OCI-M1 (cell line): ENCODE data around the gene CBLN3.

Source experiments
- DNase-seq: peaks from one replicate; lab custom pipeline; 2025; lab: John Stamatoyannopoulos, UW

CBLN3 gene

DNA sequence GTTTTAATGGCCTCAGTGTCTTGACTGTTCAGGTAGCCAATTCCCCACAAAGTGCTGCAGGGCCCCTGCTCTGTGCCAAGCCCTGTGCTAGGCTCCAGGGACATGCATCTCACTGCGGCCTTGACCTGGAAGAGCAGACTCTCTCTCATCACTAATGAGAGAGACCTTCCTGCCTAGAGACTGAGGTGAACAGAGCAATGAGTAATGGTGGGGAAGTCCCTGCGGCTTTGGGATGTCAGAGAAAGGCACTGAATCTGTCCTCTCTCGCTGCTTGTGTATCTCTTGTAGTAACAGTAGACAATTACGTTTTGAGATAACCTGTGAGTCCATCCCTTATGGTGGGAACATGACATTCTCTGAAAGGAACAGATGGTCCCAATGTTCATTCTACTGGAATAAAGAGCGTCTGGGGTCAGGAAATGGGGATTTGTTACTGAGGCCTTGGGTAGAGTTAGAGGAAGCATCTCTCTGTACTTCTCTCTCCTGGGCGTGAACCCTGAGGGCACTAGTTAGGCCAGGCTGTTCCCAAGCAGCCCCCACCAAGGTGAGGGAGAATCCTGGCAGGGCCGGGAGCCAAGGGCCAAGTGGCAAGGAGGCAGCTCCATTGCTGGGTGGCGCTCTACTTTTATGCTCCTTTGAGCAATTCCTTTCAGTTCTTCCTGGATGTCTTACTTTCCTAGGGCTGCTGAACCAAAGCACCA is 48.0 kb downstream of the CBLN3 start:
- no peak for DNase-seq

DNA sequence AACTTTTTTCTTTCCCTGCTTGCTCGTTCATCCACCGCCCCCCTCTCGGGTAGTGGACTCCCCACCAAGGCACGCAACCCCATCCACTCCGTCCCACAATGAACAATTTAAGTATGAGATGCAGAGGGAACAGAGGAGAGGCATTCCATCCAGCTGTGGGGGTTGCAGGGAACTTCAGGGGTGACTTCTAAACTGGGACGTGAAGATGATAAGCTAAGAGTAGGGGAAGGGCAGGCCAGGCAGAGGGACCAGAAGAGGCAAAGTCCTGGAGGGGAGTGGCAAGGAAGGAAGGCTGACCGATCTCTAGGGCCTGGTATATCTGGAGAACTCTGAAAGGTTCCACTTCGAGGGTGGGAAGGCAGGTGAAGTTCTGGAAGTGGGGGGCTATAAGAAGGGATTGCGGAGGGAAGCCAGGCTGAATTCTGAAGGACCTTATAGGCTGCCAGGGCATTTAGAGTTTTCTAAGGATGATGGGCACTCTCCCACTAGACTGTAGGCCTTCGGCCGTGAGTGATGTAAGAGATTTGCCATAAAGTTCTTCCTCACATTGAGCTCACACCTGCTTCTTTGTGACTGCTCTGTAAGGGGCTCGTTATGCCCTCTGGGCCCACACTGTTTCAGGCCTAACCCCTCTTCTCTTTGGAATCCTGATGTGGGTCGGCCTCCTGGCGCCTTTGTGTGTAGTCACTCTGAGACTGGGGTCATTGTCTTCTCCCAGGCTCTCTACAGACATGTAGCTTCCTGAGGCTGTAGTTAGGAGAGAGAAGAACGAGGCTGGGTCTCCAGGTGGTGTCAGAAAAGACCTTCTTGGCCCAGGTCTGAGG is 49.3 kb downstream of the CBLN3 start:
- DNase-seq = no peak

DNA sequence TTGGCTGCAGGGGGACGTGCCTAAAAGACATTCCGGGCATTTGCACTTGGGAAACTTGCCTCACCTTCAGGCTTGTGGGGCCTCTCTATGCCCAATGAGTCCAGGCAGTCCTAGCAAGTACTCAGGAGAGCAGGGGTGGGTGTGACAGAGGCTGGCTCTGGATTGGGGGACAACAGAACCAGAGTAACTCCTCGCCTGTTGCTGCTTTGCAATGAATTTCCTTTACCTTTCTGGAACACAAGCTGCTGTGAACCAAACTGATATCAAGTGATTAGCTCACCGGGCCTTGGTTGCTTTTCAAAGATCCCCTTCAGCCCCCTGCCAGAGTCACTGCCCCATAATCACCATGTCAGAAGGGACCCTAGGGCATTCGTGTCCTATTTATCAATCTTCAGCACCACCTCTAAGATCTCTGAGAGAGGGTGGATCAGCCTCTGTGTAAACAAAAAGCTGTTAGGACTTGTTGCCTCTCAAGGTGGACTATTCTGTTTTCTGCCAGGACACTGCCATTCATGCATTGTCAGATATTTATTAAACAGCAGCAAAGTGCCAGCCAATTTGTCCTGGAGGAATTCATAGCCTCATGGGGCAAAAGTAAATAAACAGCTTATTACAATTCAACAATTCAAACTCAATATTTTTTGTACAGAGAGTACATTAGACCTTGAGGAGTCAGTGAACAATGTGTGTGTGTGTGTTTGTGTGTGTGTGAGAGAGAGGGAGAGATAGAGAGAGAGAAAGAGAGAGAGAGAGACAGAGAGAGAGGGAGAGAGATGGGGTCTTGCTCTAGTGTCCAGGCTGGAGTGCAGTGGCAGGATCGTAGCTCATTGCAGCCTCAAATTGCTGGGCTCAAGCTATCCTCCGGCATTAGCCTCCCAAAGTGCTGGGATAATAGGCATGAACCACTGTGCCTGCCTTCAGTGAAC is 50.2 kb downstream of the CBLN3 start:
- no peak for DNase-seq

DNA sequence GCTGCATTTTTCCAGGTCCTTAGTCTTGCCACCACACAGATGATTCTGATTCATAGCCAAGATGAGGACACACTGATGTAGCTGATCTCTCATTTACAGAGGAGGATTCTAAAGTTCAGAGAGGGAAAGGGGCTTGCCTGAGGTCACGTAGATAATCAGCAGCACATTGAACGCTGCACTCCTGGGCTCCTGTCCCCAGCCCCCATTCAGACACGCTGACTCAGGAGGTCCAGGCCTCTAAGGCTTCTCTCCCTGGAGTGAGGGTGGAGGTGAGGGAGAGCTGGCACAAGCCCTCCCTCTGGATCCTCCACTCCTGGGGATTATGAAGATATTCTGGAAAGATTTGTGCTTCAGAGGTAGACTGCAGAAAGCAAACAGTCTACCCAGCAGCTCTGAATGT is 51.1 kb downstream of the CBLN3 start:
- no peak for DNase-seq

DNA sequence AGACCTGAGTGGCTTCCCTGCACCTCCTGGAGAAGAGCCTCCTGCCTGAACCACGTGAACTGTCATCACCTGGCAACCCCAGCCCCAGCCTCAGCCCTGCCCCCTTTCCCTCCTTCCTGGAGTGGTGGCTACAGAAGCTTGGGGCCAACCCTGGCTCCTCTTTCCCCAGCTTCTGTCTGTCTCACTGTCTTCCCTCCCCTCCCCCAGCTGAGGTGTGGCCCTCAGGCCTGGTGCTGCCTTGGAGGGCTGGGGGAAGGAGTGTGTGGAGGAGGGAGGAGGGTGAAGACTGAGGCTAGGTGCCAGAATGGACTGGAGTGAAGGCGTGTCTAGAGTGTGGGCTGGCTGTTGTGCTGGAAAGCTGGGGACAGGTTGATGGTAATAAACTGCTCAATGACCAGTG is 51.8 kb downstream of the CBLN3 start:
- DNase-seq = peak; percentile 55

DNA sequence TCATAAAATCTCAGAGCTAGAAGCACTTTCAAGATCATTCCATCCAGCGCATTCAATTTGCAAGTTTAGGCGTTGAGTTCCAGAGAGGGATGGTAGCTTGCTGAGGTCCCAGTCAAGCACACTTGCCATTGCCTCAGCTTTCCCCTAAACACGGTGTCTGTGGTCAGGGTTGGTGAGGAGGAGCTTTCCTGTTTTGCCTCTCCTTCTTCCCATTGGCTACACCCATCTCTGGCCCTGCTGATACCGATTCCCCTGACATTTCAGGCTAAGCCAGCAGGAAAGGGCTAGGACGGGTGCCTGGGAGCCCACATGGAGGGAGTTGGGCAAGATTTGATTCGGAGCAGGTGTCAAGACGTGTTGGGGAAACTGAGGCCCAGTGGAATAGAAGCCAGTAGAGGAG is 52.3 kb downstream of the CBLN3 start:
- peak; percentile 9 for DNase-seq
